ENCODE measurements around the gene ABR.
A peak's percentile ranks its signal among the peaks of the same experiment; 100 is the strongest.

DNA sequence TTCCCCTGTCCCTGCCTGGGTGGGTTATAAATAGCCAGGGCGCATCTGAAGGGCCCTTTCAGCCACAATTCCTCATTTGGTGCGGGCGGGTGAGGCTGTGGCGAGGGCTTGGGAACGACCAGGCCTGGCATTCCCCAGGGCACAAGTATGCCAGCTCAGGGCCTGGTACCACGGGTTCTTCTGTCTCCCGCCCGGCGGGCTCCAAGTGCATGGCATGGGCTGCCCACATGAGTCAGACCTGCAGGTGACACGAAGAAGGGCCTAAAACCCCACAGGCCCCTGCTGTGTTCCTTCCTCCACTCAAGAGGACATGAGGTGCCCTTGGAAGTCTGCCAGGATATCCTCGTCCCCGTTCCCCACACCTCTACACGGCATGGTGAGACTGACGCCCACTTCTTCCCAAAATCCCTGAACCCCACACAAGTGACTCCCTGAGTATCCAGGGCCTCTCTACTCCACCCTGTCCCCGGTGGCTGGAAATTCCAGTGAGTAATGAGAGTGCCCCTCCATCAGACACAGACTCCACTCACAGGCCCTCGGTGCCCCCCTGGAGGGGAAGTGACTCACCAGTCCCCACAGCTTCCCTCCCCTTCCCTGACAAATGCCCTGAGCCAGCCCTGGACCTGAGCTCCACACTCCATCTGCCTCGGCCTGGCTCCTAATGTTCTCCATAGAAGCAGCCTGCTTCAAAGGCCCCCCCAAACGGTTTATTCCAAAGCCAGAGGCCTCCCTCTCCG is 68.8 kb downstream of the ABR start:
- TF ChIP-seq, protein P1, sequence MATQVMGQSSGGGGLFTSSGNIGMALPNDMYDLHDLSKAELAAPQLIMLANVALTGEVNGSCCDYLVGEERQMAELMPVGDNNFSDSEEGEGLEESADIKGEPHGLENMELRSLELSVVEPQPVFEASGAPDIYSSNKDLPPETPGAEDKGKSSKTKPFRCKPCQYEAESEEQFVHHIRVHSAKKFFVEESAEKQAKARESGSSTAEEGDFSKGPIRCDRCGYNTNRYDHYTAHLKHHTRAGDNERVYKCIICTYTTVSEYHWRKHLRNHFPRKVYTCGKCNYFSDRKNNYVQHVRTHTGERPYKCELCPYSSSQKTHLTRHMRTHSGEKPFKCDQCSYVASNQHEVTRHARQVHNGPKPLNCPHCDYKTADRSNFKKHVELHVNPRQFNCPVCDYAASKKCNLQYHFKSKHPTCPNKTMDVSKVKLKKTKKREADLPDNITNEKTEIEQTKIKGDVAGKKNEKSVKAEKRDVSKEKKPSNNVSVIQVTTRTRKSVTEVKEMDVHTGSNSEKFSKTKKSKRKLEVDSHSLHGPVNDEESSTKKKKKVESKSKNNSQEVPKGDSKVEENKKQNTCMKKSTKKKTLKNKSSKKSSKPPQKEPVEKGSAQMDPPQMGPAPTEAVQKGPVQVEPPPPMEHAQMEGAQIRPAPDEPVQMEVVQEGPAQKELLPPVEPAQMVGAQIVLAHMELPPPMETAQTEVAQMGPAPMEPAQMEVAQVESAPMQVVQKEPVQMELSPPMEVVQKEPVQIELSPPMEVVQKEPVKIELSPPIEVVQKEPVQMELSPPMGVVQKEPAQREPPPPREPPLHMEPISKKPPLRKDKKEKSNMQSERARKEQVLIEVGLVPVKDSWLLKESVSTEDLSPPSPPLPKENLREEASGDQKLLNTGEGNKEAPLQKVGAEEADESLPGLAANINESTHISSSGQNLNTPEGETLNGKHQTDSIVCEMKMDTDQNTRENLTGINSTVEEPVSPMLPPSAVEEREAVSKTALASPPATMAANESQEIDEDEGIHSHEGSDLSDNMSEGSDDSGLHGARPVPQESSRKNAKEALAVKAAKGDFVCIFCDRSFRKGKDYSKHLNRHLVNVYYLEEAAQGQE (IDR thresholded peaks at IDR 0.05; ENCODE audit: borderline replicate concordance in 1 of 2, low read depth in 1 of 2, low read length in 2 of 2) = no peak
- peak; percentile 56 for TF ChIP-seq GATAD2A (CRISPR knock-in tag; IDR thresholded peaks at IDR 0.05)
- TF ChIP-seq ZNF552 (CRISPR knock-in tag; IDR thresholded peaks at IDR 0.05; ENCODE audit: borderline replicate concordance) = no peak
